DND-41 (cell line): ENCODE data around the gene SLC16A6.

Experiments used
- EZH2 ChIP-seq: IDR thresholded peaks from 3 replicates; pipeline ENCODE4 v1.6.1; 2012; ENCODE audit warnings: borderline replicate concordance, low read depth, mild to moderate bottlenecking, moderate library complexity, low read length, inconsistent platforms; ENCODE audit not compliant: severe bottlenecking
- TF ChIP-seq, protein P1 (sequence below): IDR thresholded peaks from 2 replicates; pipeline ENCODE4 v1.5.1; 2012; ENCODE audit warnings: borderline replicate concordance, low read length, moderate library complexity, mild to moderate bottlenecking; ENCODE audit not compliant: poor library complexity, severe bottlenecking; ENCODE audit errors: extremely low read depth

DNA sequence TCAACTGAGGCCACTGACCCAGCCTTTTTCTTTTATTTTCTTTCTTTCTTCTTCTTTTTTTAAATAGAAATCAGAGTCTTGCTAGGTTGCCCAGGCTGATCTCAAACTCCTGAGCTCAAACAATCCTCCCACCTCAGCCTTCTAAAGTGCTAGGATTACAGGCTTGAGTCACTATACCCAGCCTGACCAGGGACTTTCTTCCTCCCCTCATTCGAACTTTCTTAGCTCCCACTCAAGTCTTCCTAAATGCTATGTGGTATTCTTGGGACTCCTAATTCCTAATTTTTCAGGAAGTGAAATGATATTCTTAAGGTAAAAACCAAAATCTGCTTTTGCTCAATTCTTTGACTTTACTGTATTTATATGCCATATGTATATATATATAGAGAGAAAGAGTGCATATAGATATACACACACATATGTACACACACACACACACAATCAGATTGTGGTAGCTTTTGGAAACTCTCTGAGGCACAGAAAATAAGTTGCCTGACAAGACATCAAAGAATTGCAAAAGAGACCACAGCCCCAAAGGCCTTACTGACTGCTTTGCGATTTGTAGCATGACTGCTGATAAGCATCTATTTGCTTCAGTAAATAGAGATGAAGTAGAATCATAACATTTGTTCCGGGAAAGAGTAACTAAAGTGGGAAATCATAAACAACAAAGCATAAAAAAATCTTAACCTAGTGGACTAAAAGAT, 52.6 kb downstream of the SLC16A6 start:
- TF ChIP-seq, protein P1, sequence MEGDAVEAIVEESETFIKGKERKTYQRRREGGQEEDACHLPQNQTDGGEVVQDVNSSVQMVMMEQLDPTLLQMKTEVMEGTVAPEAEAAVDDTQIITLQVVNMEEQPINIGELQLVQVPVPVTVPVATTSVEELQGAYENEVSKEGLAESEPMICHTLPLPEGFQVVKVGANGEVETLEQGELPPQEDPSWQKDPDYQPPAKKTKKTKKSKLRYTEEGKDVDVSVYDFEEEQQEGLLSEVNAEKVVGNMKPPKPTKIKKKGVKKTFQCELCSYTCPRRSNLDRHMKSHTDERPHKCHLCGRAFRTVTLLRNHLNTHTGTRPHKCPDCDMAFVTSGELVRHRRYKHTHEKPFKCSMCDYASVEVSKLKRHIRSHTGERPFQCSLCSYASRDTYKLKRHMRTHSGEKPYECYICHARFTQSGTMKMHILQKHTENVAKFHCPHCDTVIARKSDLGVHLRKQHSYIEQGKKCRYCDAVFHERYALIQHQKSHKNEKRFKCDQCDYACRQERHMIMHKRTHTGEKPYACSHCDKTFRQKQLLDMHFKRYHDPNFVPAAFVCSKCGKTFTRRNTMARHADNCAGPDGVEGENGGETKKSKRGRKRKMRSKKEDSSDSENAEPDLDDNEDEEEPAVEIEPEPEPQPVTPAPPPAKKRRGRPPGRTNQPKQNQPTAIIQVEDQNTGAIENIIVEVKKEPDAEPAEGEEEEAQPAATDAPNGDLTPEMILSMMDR = no peak
- no peak for TF ChIP-seq EZH2
